Measurements from ENCODE around the gene KDM6B. TPM values are rescaled to one million over a fixed set of nuclear protein-coding genes. Genes with fewer than 3 reads are reported as not detected.

KDM6B gene
- total RNA-seq, 1 donor from 2014 or later = 48.3 TPM

- Histone ChIP-seq H3K27me3 (no peaks in the 10 kb centered on the region), H3K9me3 (no peaks in the 10 kb centered on the region), H3K4me3 (peak overlapping the region; percentile 90), H3K36me3 (peaks cover 32% of the 10 kb centered on the region), H3K4me1 (peaks cover 41% of the 10 kb centered on the region), H3K27ac (peak overlapping the region; percentile 97)
- no peak for DNase-seq
- no peak for ATAC-seq
- no peak for TF ChIP-seq CTCF (IDR thresholded peaks at IDR 0.05)
- intact Hi-C loops (cut with DNase I) = no loop called here
Measured at GRCh38 chr17:7843257-7843535, 9.2 kb downstream of the KDM6B start.

- intact Hi-C loops (cut with DNase I) = no loop called here
- ATAC-seq = peak; percentile 62
- peaks cover 37% of the 10 kb centered on the region for H3K4me1 ChIP-seq
Measured at GRCh38 chr17:7843536-7844291, 9.7 kb downstream of the KDM6B start.

GRCh38 chr17:7844292-7845154 lies 10.5 kb downstream of the KDM6B start:
- Histone ChIP-seq H3K27ac (peak overlapping the region; percentile 97), H3K36me3 (peaks cover 45% of the 10 kb centered on the region), H3K4me1 (peaks cover 29% of the 10 kb centered on the region), H3K27me3 (no peaks in the 10 kb centered on the region), H3K4me3 (peak overlapping the region; percentile 90), H3K9me3 (no peaks in the 10 kb centered on the region)
- peak; percentile 77 for ATAC-seq
- intact Hi-C loops (cut with DNase I) = no loop called here
- no peak for TF ChIP-seq CTCF (IDR thresholded peaks at IDR 0.05)
- peak; percentile 94 for DNase-seq

More at GRCh38 chr17:7843536-7844291, 9.7 kb downstream of the KDM6B start:
- Histone ChIP-seq H3K27me3 (no peaks in the 10 kb centered on the region), H3K36me3 (peaks cover 37% of the 10 kb centered on the region), H3K27ac (peak overlapping the region; percentile 97), H3K4me3 (peak overlapping the region; percentile 90), H3K9me3 (no peaks in the 10 kb centered on the region)
- peak; percentile 96 for DNase-seq
- TF ChIP-seq CTCF (IDR thresholded peaks at IDR 0.05) = no peak

- intact Hi-C loops (cut with DNase I) = no loop called here
- H3K9me3 ChIP-seq = no peaks in the 10 kb centered on the region
- ATAC-seq (no peak), DNase-seq (peak; percentile 66)
- peaks cover 20% of the 10 kb centered on the region for H3K4me1 ChIP-seq
- TF ChIP-seq CTCF (IDR thresholded peaks at IDR 0.05) = no peak
- peak overlapping the region; percentile 90 for H3K4me3 ChIP-seq
- peak overlapping the region; percentile 97 for H3K27ac ChIP-seq
- no peaks in the 10 kb centered on the region for H3K27me3 ChIP-seq
- H3K36me3 ChIP-seq = peaks cover 51% of the 10 kb centered on the region
Measured at GRCh38 chr17:7845359-7846062, 11.5 kb downstream of the KDM6B start.

GRCh38 chr17:7846063-7846735 lies 12.2 kb downstream of the KDM6B start:
- DNase-seq (peak; percentile 62), ATAC-seq (no peak)
- intact Hi-C loops (cut with DNase I) = no loop called here
- no peak for TF ChIP-seq CTCF (IDR thresholded peaks at IDR 0.05)
- no peak overlapping the region for H3K27ac ChIP-seq
- no peaks in the 10 kb centered on the region for H3K27me3 ChIP-seq
- H3K4me1 ChIP-seq = peaks cover 13% of the 10 kb centered on the region
- H3K36me3 ChIP-seq = peaks cover 56% of the 10 kb centered on the region
- H3K4me3 ChIP-seq = no peak overlapping the region
- no peaks in the 10 kb centered on the region for H3K9me3 ChIP-seq

Measured in upper lobe of right lung (tissue), 1 donor.